WI38 (cell line): ENCODE measurements around the gene GP1BB.

Experiments
- H3K4me3 ChIP-seq: 2 replicates; pipeline ENCODE4 v1.5.1; 2011; ENCODE audit warnings: low read depth, mild to moderate bottlenecking, control low read depth, low read length
- TF ChIP-seq, protein P1 (sequence below): IDR thresholded peaks from 2 replicates; pipeline ENCODE4 v1.5.1; 2012; ENCODE audit warnings: low read depth, mild to moderate bottlenecking, control low read depth, low read length

Gene GP1BB

DNA sequence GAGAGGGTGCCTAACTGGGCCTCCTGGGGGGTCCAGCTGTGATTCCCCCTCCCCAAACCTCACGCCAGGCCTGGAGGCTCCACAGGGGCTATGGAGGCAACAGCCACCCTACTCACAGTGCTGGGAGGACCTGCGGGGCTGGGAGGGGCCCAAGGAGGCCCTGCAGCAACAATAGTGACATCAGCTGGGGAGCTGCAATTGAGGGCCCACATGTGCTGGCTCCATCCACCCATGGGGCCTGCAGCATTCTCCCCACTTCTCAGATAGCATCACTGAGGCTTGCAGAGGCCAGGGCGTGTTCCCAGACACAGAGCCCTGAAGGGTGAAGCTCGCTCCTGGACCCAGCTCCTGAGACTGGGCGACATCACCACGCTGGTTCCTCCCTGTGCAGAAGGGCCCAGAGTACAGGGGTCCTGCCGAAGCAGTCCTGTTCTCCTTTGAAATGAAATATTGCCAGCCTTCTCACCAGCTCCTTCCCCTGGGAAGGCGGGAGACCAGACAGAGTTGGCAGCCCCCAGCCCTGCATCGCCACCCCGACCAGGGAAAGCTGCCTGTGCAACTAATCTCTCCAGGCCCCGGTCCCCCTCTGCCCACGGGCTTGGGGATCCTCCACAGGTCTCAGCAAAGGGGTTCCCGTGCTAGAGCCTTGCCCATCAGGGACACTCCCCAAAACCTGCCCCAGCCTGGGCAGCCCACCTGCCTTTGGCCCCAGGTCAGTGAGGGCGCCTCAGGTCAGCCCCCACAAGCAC lies 28.3 kb downstream of the GP1BB start:
- TF ChIP-seq, protein P1, sequence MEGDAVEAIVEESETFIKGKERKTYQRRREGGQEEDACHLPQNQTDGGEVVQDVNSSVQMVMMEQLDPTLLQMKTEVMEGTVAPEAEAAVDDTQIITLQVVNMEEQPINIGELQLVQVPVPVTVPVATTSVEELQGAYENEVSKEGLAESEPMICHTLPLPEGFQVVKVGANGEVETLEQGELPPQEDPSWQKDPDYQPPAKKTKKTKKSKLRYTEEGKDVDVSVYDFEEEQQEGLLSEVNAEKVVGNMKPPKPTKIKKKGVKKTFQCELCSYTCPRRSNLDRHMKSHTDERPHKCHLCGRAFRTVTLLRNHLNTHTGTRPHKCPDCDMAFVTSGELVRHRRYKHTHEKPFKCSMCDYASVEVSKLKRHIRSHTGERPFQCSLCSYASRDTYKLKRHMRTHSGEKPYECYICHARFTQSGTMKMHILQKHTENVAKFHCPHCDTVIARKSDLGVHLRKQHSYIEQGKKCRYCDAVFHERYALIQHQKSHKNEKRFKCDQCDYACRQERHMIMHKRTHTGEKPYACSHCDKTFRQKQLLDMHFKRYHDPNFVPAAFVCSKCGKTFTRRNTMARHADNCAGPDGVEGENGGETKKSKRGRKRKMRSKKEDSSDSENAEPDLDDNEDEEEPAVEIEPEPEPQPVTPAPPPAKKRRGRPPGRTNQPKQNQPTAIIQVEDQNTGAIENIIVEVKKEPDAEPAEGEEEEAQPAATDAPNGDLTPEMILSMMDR: no peak

DNA sequence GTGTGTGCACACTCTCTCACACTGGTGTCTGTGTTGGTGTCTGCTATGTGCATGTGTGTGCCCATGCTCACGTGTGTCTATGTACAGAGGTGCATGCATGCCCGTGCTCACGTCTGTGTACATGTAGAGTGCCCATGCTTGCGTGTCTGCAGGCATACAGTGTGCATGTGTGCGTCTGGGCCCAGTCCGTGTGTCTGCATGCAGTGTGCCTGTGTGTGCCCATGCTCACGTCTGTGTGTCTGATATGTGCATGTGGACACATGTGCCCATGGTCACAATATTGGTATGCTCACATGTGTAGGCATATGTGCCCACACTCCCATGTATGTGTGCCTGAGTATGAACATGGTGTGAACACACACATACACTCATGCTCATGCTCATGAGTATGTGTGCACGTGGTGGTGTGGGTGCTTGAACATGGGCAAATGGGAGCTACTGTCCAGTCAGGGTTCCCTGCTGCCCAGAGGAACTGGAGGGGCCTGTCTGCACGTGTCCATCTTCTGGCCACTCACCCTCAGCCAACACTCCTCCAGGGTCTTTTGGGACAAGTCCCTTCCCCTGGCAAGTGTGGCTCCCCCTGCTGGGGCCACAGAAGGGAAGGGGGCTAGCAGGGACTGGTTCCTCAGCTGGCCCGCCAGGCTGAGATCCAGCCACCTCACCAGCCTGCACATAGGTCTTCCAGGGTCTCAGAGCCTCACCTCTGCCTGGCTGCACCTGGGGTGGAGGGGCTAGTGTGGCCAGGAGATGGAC lies 29.9 kb downstream of the GP1BB start:
- TF ChIP-seq, protein P1: no peak
- no peak overlapping the region for H3K4me3 ChIP-seq

More for the DNA sequence above, 28.3 kb downstream of the GP1BB start:
- no peak overlapping the region for H3K4me3 ChIP-seq

- no peak overlapping the region for H3K4me3 ChIP-seq
- TF ChIP-seq, protein P1: no peak
These were observed 30.8 kb downstream of the GP1BB start for GRCh38 chr22:19753996-19754700.

DNA sequence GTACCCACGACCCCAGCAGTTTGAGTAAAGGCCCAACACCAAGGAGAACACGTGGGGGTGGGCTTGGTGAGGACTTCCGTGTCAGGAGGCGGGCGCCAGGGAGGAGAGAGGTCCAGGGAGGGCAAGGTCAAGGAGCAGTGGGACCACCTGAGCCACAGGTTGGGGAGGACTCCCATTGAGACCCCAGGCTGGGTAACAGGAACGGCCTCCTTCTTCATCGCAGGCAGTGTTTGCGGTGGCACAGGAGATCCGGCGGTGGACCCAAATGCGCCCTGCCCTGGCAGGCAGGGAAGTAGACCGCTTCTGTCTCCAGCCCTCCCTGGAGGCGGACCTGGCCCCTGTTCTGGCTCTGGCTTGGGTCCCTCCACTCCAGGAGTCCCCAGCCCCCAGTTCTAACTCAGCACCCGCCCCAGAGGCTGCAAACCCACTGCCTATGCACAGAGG lies 31.4 kb downstream of the GP1BB start:
- no peak overlapping the region for H3K4me3 ChIP-seq
- TF ChIP-seq, protein P1: no peak

DNA sequence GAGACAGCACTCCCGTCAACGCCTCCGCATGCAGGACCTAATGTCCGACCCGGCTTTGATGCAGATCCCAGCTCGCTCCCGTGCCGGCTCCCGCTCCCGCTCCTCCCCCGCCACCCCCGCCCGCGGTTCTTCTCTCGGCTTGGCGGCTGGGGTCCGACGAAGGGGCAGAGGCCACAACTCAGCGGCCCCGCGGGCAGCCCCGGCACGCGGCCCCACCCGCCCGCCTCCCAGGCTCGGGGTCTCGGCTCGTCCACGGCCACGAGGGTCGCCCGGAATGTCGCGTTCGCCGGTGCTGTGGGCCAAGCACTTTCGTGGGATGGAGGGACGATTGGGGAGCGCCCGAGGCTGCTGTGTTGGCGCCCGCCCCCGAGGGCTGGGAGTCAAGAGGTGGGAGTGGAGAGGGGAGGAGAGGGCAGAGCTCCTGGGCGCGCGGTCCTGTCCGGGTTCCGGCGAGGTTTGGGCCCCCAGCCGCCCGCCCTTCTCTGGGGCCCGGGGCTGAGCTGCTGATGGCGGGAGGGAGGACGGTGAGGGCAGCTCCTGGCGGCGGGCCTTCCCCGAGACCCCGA lies 31.9 kb downstream of the GP1BB start:
- H3K4me3 ChIP-seq: no peak overlapping the region
- TF ChIP-seq, protein P1: no peak

GRCh38 chr22:19755722-19756287 lies 32.5 kb downstream of the GP1BB start:
- no peak overlapping the region for H3K4me3 ChIP-seq

More at GRCh38 chr22:19755722-19756287, 32.5 kb downstream of the GP1BB start:
- TF ChIP-seq, protein P1: no peak
